B cell (primary cell): ENCODE results near the gene BZW1.
A peak's percentile ranks its signal among the peaks of the same experiment; 100 is the strongest.

ENCODE experiments used
- CTCF ChIP-seq: fragments of 200-600 bp; IDR thresholded peaks from one replicate; pipeline ENCODE4 v1.8.0; 2022; ENCODE audit warnings: antibody characterized with exemption, mild to moderate bottlenecking
- EZH2 ChIP-seq: IDR thresholded peaks from 2 replicates; pipeline ENCODE4 v1.6.1; 2012; ENCODE audit warnings: borderline replicate concordance, low read depth, mild to moderate bottlenecking, moderate library complexity, low read length; ENCODE audit not compliant: insufficient read depth, poor library complexity, severe bottlenecking

GRCh38 chr2:200847939-200848338 lies 36.2 kb downstream of the BZW1 start:
- TF ChIP-seq CTCF (peak; percentile 11), EZH2 (no peak)
